Transverse colon (tissue), 4 donors: ENCODE measurements around the gene SMCO2. TPM values are rescaled to one million over a fixed set of nuclear protein-coding genes. Genes with fewer than 3 reads are reported as not detected.

Experiments
- DNase-seq: peaks from one replicate; pipeline ENCODE4 v3.0.0-alpha.2; 2019
- H3K27ac ChIP-seq, 4 donors: fragments of 200-600 bp; sonication (generic); 2 replicates each; pipeline ENCODE4 v1.5.1; 2016 to 2018; ENCODE audit warnings: inconsistent platforms in 4 of 4
- H3K27me3 ChIP-seq: fragments of 200-600 bp; sonication (generic); 2 replicates; pipeline ENCODE4 v1.5.1; 2017; ENCODE audit warnings: inconsistent platforms
- H3K36me3 ChIP-seq, 4 donors: fragments of 200-600 bp; sonication (generic); 2 replicates each; pipeline ENCODE4 v1.5.1; 2017 to 2019; ENCODE audit warnings: inconsistent platforms in 4 of 4
- H3K4me1 ChIP-seq, 4 donors: fragments of 200-600 bp; sonication (generic); 2 replicates each; pipeline ENCODE4 v1.5.1; 2017 to 2020; ENCODE audit warnings: inconsistent platforms in 4 of 4
- H3K4me3 ChIP-seq, 4 donors: fragments of 200-600 bp; sonication (generic); 1 replicate in 1 of 4; 2 replicates in 3 of 4; pipeline versions ENCODE4 v1.5.1 to v1.6.1; 2017 to 2019; ENCODE audit warnings: inconsistent platforms in 4 of 4
- H3K9me3 ChIP-seq, 2 donors: fragments of 200-600 bp; sonication (generic); 2 replicates each; pipeline ENCODE4 v1.5.1; 2017 to 2019; ENCODE audit warnings: inconsistent platforms in 2 of 2
- EP300 ChIP-seq: sonication (generic); formaldehyde crosslinking; IDR thresholded peaks from one replicate; pipeline ENCODE4 v1.6.1; 2017; ENCODE audit warnings: antibody characterized with exemption, low read depth
- POLR2A ChIP-seq: fragments of 450-650 bp; IDR thresholded peaks from one replicate; pipeline ENCODE4 v1.6.1; 2016; ENCODE audit warnings: antibody characterized with exemption, mild to moderate bottlenecking, moderate library complexity
- POLR2AphosphoS5 ChIP-seq, 3 donors: sonication (generic); formaldehyde crosslinking; IDR thresholded peaks; one replicate each; pipeline ENCODE4 v1.6.1; 2016; ENCODE audit warnings: antibody characterized with exemption in 3 of 3
- WGBS, 2 donors: methylation state at CpG; one replicate each; pipeline ENCODE4 v1.1.5; 2018; ENCODE audit warnings: low coverage in 1 of 2; 5-methylcytosine and 5-hydroxymethylcytosine counted together
- in situ Hi-C, 4 donors: fragments of 200-750 bp; cut with MboI; loops; one replicate each; pipeline versions ENCODE4 v1.15.0 to v1.15.1; 2017; ENCODE audit warnings: low sequenced_read_pairs in 3 of 4, low pct_ligation_motif_present in 1 of 4, low pct_unique_long_range_greater_than_20kb in 1 of 4
- intact Hi-C: fragments of 100-400 bp; cut with DNase I; formaldehyde crosslinking; loops from one replicate; pipeline ENCODE4 v1.15.1; 2023; ENCODE audit warnings: low total_unique reads
- total RNA-seq, 4 donors: library from RNA; depleted of rRNA; stranded (reverse); fragments of >200 nt; gene quantifications; one replicate each; pipeline ENCODE4 v1.1.0, GENCODE V29; 2016
- TF ChIP-seq, protein P1 (sequence below), 5 experiments: fragments of 200-600 bp in 3 of 5; fragments of 450-650 bp in 2 of 5; sonication (generic) in 3 of 5; IDR thresholded peaks; 1 replicate in 2 of 5; 2 replicates in 3 of 5; pipeline ENCODE4 v1.5.1; 2016 to 2017; ENCODE audit warnings: antibody characterized with exemption in 5 of 5, inconsistent platforms in 3 of 5, mild to moderate bottlenecking in 2 of 5, moderate library complexity in 1 of 5

The SMCO2 gene
- total RNA-seq, 4 donors from 2014 or later = not detected

DNA sequence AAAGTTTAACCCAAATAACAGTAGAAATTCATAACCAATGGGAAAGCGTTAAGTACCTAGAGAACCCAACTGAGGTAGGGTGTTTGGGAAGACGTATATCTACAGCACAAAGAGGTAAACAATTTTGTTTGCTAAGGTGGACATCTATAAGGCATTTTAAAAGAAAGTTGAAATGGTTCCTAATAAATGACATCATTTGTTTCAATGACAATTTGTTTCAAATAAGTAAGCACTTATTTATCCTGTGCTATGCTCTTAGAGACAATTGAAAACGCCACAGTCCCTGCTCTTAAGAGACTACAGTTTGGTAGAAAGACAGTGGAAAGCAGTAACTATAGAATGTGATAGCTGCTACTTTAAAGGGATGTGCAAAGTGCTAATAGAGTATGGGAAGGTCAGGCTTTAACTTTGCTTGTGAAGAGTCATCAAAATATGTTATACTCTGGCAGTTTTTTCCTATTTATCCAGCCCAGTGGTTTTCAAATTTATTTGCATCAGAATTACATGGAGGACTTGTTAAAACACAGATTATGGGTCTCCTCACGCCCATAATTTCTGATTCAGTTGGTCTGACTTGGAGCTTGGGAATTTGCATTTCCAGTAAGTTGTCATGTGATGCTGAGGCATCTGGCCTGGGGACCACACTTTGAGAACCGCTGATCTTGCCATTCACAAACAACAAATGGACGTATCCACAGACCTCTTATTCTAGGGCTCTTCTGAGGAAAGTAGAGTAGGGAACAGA is 19.6 kb upstream of the SMCO2 start:
- Histone ChIP-seq H3K27me3 (no peaks in the 10 kb centered on the region), H3K36me3 (no peaks in the 10 kb centered on the region), H3K27ac (no peak overlapping the region), H3K4me3 (no peak overlapping the region), H3K4me1 (peaks cover 0 to 6% (median 0%) of the 10 kb centered on the region in 4 donors), H3K9me3 (no peaks in the 10 kb centered on the region)
- WGBS, 2 donors = 94 to 98% methylated on average over 4 to 6 of the region's 6 CpGs
- TF ChIP-seq POLR2A (no peak), POLR2AphosphoS5 (IDR thresholded peaks at IDR 0.05) (no peak), EP300 (no peak)
- TF ChIP-seq, protein P1, sequence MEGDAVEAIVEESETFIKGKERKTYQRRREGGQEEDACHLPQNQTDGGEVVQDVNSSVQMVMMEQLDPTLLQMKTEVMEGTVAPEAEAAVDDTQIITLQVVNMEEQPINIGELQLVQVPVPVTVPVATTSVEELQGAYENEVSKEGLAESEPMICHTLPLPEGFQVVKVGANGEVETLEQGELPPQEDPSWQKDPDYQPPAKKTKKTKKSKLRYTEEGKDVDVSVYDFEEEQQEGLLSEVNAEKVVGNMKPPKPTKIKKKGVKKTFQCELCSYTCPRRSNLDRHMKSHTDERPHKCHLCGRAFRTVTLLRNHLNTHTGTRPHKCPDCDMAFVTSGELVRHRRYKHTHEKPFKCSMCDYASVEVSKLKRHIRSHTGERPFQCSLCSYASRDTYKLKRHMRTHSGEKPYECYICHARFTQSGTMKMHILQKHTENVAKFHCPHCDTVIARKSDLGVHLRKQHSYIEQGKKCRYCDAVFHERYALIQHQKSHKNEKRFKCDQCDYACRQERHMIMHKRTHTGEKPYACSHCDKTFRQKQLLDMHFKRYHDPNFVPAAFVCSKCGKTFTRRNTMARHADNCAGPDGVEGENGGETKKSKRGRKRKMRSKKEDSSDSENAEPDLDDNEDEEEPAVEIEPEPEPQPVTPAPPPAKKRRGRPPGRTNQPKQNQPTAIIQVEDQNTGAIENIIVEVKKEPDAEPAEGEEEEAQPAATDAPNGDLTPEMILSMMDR (IDR thresholded peaks at IDR 0.05) = no peak
- intact Hi-C loops (no loop called here), in situ Hi-C loops (loop anchor here in 1 of 4 donors (25.0 kb wide), 1 partner anchor 235 kb away; no protein-coding TSS in a partner anchor)
- no peak for DNase-seq

DNA sequence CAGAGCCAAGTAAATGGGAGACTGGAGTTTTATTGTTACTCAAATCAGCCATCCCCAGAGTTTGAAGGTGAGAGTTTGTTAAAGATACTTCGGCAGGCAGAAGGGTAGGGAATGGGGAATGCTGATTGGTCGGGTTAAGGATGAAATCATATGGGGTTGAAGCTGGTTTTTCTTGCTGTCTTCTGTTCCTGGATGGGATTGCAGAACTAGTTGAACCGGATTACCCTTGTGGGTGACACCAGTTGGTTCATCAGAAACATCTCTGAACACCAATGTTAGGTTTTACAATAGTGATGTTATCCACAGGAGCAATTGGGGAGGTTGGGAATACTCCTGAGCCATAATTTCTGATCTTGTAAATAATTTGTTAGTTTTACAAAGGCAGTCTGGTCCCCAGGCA is 18.7 kb upstream of the SMCO2 start:
- DNase-seq = no peak
- TF ChIP-seq, protein P1 (IDR thresholded peaks at IDR 0.05) = no peak
- Histone ChIP-seq H3K4me3 (no peak overlapping the region), H3K9me3 (no peaks in the 10 kb centered on the region), H3K4me1 (peaks cover 0 to 6% (median 0%) of the 10 kb centered on the region in 4 donors), H3K27ac (no peak overlapping the region), H3K27me3 (no peaks in the 10 kb centered on the region), H3K36me3 (no peaks in the 10 kb centered on the region)
- intact Hi-C loops = no loop called here
- 93 to 94% methylated on average over 2 to 3 of the region's 3 CpGs for whole genome bisulfite sequencing, 2 donors
- in situ Hi-C loops = loop anchor here in 1 of 4 donors (25.0 kb wide), 1 partner anchor 234 kb away; no protein-coding TSS in a partner anchor

DNA sequence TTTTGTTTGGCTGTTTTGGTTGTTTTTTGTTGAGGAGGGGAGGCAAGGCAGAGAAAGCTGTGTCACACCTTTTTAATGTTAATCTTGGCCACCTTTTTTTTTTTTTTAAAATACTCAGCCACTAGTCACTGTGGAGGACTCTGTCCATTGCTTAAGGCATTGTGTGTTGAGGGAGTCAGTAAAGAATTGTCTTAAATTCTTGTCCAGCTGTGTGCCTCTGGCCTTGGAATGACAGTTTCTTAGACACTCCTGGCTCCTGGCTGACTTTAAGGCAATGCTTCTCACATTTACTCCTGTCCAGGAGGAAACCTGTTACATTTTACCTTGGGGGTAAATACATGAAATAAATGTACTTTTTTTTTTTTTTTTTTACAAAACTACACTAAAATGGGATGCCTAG is 18.1 kb upstream of the SMCO2 start:
- intact Hi-C loops (no loop called here), in situ Hi-C loops (loop anchor here in 1 of 4 donors (25.0 kb wide), 1 partner anchor 234 kb away; no protein-coding TSS in a partner anchor)
- Histone ChIP-seq H3K9me3 (no peaks in the 10 kb centered on the region), H3K27me3 (no peaks in the 10 kb centered on the region), H3K27ac (no peak overlapping the region), H3K4me1 (peaks cover 0 to 6% (median 0%) of the 10 kb centered on the region in 4 donors), H3K4me3 (no peak overlapping the region), H3K36me3 (no peaks in the 10 kb centered on the region)
- TF ChIP-seq POLR2AphosphoS5 (IDR thresholded peaks at IDR 0.05) (no peak), POLR2A (no peak), EP300 (no peak)
- TF ChIP-seq, protein P1 (IDR thresholded peaks at IDR 0.05) = no peak
- no peak for DNase-seq

DNA sequence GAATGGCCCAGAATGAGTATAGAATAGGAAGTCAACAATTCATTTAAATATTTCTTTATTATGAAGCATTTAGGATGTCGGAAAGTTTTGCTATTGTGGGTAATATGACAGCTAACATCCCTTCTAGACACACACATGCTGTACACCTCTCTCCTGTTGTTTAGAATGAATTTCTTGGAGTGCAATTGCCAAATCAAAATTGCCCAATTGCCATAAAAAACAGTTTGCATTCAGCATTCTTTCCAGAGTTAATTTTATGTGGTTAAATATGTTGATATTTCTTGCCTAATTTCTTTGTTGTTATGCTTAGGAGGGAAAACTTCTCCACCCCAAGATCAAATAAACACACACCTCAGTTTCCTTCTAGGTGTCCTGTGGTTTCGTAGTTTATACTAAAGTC is 16.9 kb upstream of the SMCO2 start:
- Histone ChIP-seq H3K9me3 (no peaks in the 10 kb centered on the region), H3K27me3 (no peaks in the 10 kb centered on the region), H3K4me3 (no peak overlapping the region), H3K4me1 (peaks cover 0 to 5% (median 0%) of the 10 kb centered on the region in 4 donors), H3K36me3 (no peaks in the 10 kb centered on the region), H3K27ac (no peak overlapping the region)
- intact Hi-C loops (loop anchor here (5.0 kb wide), 1 partner anchor 218 kb away; no protein-coding TSS in a partner anchor), in situ Hi-C loops (loop anchor here (10.0 to 25.0 kb wide), 3 partner anchors 205 to 233 kb away; no protein-coding TSS in a partner anchor)
- TF ChIP-seq POLR2AphosphoS5 (IDR thresholded peaks at IDR 0.05) = no peak
- no peak for TF ChIP-seq EP300
- TF ChIP-seq, protein P1 (IDR thresholded peaks at IDR 0.05) = no peak
- TF ChIP-seq POLR2A = no peak
- no peak for DNase-seq
- WGBS, 2 donors = 70 to 81% methylated on average over 2 of the region's 2 CpGs
